Measurements from ENCODE around the gene CALN1.

GRCh38 chr7:71761336-71761735 lies 650.8 kb downstream of the CALN1 start:
- TF ChIP-seq POLR2A (IDR thresholded peaks at IDR 0.05; ENCODE audit: low read depth, low read length) (no peak), TAF1 (IDR thresholded peaks at IDR 0.05; ENCODE audit: borderline replicate concordance, low read depth, low read length) (no peak), POLR2AphosphoS5 (IDR thresholded peaks at IDR 0.05; ENCODE audit: low read depth, low read length) (no peak)
